Measurements from ENCODE around the gene WASF3.

WASF3 gene

DNA sequence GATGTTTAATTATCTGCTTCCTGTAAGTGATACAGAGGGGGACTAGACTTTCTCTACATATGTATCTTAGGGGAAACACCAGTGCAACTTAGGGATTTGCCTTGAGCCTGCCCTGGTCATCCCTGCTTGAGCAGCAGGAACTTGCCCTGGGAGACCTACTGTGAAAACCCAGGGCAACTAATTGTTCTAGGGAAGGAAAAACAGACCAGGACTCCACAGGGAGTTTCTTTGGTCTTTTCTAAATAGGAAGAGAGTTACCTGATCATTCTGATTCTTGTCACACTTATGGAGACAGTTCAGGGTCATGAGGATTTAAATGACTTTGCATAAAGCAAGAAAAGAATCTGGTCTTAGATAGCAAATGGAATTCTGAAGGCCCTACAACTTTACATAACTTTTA lies 89.1 kb downstream of the WASF3 start:
- H3K4me1 ChIP-seq: no peaks in the 10 kb centered on the region
- no peaks in the 10 kb centered on the region for H4K20me1 ChIP-seq
- H3K27ac ChIP-seq: no peak overlapping the region
- H3K36me3 ChIP-seq: no peaks in the 10 kb centered on the region
- H3K4me2 ChIP-seq: no peak overlapping the region
- H3K9ac ChIP-seq: no peak overlapping the region
- H3K27me3 ChIP-seq: no peaks in the 10 kb centered on the region
- no peak for TF ChIP-seq Cebpa-rat (IDR thresholded peaks at IDR 0.05)
- H3K9me3 ChIP-seq: peaks cover 13% of the 10 kb centered on the region
- H3K4me3 ChIP-seq: no peak overlapping the region

DNA sequence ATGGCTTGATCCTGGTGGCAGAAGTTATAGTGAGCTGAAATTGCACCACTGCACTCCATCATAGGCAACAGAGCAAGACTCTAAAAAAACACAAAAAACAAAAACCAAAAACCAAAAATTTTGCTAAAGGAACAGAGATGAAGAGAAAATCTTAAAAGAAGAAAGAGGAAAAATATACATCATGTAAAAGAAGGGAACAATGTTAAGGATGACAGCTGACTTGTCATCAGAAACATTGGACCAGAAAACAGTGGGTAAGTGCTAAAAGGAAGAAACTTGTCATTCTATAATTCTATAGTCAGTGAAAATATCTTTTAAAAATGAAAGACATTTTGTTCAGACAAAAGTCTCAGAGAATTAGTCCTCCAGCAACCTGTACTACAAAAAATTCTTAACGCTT lies 93.8 kb downstream of the WASF3 start:
- no peaks in the 10 kb centered on the region for H4K20me1 ChIP-seq
- no peak overlapping the region for H3K4me3 ChIP-seq

DNA sequence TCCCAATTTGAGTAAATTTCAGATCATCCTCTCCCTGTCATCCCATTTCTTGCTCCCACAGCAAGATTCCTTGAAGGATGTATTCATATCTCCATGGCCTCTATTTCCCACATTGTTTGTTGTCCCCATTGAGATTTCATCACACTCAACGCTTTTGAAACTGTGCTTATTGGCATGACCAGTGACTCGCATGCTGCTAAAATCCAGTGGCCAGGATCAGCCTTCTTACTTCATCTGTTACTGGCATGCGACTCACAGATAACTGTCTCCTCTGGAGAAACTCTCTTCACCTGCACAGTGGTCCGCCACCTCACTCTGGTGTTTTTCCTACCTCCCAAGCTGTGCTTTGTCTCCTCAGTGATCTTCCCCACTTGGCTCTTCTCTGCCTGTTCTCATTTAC lies 95.8 kb downstream of the WASF3 start:
- no peaks in the 10 kb centered on the region for H4K20me1 ChIP-seq
- no peak overlapping the region for H3K27ac ChIP-seq
- TF ChIP-seq Cebpa-rat (IDR thresholded peaks at IDR 0.05): no peak
- H3K9me3 ChIP-seq: peaks cover 13% of the 10 kb centered on the region
- no peaks in the 10 kb centered on the region for H3K27me3 ChIP-seq
- no peak overlapping the region for H3K4me3 ChIP-seq
- H3K9ac ChIP-seq: no peak overlapping the region
- H3K4me1 ChIP-seq: no peaks in the 10 kb centered on the region
- H3K4me2 ChIP-seq: no peak overlapping the region
- no peaks in the 10 kb centered on the region for H3K36me3 ChIP-seq

More for the DNA sequence above, 93.8 kb downstream of the WASF3 start:
- Histone ChIP-seq H3K9ac (no peak overlapping the region), H3K27ac (no peak overlapping the region), H3K36me3 (no peaks in the 10 kb centered on the region), H3K27me3 (no peaks in the 10 kb centered on the region), H3K4me1 (no peaks in the 10 kb centered on the region), H3K4me2 (no peak overlapping the region), H3K9me3 (peaks cover 13% of the 10 kb centered on the region)
- no peak for TF ChIP-seq Cebpa-rat (IDR thresholded peaks at IDR 0.05)

DNA sequence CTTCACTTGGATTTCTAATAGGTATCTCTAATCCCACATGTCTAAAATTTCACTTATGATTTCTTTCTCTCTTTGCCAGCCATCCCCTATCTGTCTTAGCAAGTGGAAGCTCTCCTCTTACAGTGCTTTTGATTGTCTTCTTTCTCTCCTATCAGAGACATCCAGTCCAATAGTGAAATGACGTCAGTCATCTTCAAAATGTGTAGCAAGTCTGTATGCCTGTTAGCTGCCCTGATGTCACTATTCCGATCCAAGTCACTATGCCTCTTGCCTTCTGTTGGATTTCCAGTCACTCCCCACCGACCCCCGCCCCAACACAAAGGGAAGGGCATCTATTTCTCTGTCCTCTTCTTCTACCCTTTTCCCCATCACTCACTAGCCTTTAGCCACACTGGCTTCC lies 96.4 kb downstream of the WASF3 start:
- no peak for TF ChIP-seq Cebpa-rat (IDR thresholded peaks at IDR 0.05)
- H4K20me1 ChIP-seq: no peaks in the 10 kb centered on the region
- H3K9me3 ChIP-seq: peaks cover 13% of the 10 kb centered on the region
- no peak overlapping the region for H3K27ac ChIP-seq
- no peaks in the 10 kb centered on the region for H3K27me3 ChIP-seq
- H3K9ac ChIP-seq: no peak overlapping the region
- H3K4me2 ChIP-seq: no peak overlapping the region
- H3K36me3 ChIP-seq: no peaks in the 10 kb centered on the region
- no peak overlapping the region for H3K4me3 ChIP-seq
- no peaks in the 10 kb centered on the region for H3K4me1 ChIP-seq

DNA sequence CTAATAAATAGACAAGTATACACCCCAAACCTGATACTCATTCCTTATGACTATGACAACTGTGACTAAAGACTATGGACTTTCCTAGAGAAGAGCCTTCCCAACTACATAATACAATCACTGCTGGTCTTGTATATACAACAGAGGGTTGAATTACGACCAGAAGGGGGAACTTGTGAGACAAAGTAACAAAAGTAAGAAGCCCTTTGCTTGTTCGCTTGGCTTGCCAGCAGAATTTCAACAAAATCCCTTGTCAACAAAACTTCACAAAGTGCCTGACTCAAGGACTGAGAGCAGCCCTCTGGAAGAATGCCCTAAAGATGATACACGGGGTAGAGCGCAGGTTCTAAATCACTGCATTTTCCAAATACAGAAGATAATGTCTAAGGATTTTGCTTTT lies 99.4 kb downstream of the WASF3 start:
- Histone ChIP-seq H4K20me1 (no peaks in the 10 kb centered on the region), H3K9me3 (no peaks in the 10 kb centered on the region), H3K36me3 (no peaks in the 10 kb centered on the region), H3K4me2 (no peak overlapping the region), H3K27ac (no peak overlapping the region), H3K4me1 (no peaks in the 10 kb centered on the region), H3K27me3 (no peaks in the 10 kb centered on the region), H3K9ac (no peak overlapping the region), H3K4me3 (no peak overlapping the region)
- TF ChIP-seq Cebpa-rat (IDR thresholded peaks at IDR 0.05): no peak

DNA sequence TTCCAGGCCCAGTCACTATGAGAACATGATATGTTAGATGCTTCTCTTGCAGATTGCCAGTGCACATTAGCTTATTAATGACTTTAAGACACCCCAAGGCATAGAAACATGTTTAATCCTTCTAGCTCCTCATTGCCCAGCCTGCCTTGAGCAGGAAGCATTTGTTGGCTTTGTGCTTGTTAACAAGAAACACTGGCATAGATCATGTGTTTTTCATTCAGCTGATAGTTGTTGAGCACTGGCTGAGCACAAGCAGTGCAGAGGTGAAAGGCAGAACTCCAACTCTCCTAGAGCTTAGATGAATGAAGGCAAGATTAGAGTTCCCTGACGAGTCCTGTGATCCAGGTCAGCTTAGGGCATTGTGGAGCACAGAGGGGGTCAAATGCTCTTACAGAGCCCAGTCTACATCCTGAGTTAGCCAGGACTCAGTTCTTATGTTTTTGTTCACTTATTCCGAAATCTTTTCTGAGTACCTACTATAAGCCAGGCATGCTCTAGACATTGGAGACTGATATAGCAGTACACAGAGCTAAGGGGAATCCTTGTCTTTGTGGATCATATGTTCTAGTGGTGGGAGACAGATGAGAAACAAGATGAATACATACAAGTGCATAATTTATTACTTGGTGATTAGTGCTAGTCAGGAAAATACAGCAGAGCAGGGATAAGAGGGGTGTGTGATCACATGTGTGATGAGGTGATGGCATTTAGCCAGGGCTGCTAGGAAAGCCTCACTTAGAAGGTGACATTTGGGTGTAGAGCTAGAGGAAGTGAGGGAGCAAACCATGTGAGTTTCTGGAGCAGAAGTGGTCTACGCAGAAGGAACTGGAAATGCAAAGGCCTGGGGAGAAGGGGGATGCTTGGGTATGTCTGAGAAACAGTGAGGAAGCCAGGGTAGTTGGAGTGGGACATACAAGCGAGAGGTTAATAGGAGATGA lies 101.2 kb downstream of the WASF3 start:
- Histone ChIP-seq H4K20me1 (no peaks in the 10 kb centered on the region), H3K27me3 (no peaks in the 10 kb centered on the region), H3K36me3 (no peaks in the 10 kb centered on the region), H3K9me3 (no peaks in the 10 kb centered on the region), H3K4me3 (no peak overlapping the region), H3K9ac (no peak overlapping the region), H3K4me1 (no peaks in the 10 kb centered on the region), H3K27ac (no peak overlapping the region), H3K4me2 (no peak overlapping the region)
- TF ChIP-seq Cebpa-rat (IDR thresholded peaks at IDR 0.05): no peak

DNA sequence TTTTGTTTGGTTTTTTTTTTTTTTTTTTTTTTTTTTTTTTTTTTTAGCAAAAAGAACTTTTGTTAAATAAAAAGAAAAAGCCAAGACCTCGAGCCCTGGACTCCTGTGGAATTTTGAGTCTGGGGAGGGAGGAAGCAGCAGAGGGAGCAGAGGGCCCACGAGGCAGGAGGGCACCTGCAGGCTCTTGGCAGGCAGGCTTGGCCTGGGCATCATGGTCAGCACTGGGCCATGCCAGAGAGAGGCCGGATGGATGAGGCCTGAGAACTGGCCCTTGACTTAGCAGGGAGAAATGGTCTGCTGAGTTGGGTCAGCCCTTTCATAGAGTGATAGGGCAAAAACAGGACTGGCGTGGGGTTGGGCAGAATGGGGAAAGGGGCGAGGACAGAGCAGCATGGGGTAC lies 102.7 kb downstream of the WASF3 start:
- no peaks in the 10 kb centered on the region for H3K4me1 ChIP-seq
- H3K4me3 ChIP-seq: no peak overlapping the region
- H3K27ac ChIP-seq: no peak overlapping the region
- H3K9ac ChIP-seq: no peak overlapping the region
- H3K9me3 ChIP-seq: no peaks in the 10 kb centered on the region
- H3K4me2 ChIP-seq: no peak overlapping the region
- H4K20me1 ChIP-seq: no peaks in the 10 kb centered on the region
- H3K36me3 ChIP-seq: no peaks in the 10 kb centered on the region
- TF ChIP-seq Cebpa-rat (IDR thresholded peaks at IDR 0.05): no peak
- no peaks in the 10 kb centered on the region for H3K27me3 ChIP-seq

DNA sequence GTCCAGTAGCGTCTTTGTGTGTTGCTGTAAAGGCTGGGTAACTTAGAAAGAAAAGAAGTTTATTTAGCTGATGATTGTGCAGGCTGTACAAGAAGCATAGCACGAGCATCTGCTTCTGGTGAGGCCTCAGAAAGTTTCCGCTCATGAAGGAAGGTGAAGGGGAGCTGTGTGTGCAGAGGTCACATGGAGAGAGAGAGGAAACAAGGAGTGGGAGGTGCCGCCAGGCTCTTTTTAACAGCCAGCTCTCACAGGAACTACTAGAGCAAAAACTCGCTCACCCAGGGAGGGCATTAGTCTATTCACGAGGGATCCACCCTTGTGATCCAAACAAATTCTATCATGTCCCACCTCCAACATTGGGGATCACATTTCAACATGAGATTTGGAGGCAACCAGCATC lies 103.3 kb downstream of the WASF3 start:
- H3K9me3 ChIP-seq: no peaks in the 10 kb centered on the region
- no peaks in the 10 kb centered on the region for H3K36me3 ChIP-seq
- H3K27ac ChIP-seq: no peak overlapping the region
- no peaks in the 10 kb centered on the region for H3K27me3 ChIP-seq
- no peaks in the 10 kb centered on the region for H4K20me1 ChIP-seq
- H3K9ac ChIP-seq: no peak overlapping the region
- TF ChIP-seq Cebpa-rat (IDR thresholded peaks at IDR 0.05): no peak
- H3K4me3 ChIP-seq: no peak overlapping the region
- no peak overlapping the region for H3K4me2 ChIP-seq
- no peaks in the 10 kb centered on the region for H3K4me1 ChIP-seq

DNA sequence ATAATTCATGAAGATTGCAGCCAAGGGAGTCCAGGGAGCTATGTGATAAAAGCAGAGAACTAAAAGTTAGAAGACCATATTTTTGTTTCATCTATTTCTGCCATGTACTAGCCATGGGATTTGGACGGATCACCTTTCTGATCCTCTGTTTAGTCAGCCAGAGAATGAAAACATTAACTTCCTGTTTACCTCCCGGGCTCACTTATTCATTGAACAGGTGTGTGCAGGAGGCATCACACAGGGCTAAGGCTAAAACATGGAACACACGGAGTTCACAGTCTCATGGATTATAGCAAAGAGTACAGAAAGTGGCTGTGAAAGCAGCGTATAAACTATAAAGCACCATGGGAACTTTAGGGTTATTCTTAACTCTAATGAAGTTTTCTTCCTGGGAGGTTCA lies 106.3 kb downstream of the WASF3 start:
- no peaks in the 10 kb centered on the region for H3K36me3 ChIP-seq
- no peak overlapping the region for H3K4me2 ChIP-seq
- H3K9ac ChIP-seq: no peak overlapping the region
- TF ChIP-seq Cebpa-rat (IDR thresholded peaks at IDR 0.05): no peak
- H3K27me3 ChIP-seq: no peaks in the 10 kb centered on the region
- no peak overlapping the region for H3K4me3 ChIP-seq
- no peaks in the 10 kb centered on the region for H3K9me3 ChIP-seq
- no peaks in the 10 kb centered on the region for H4K20me1 ChIP-seq
- H3K27ac ChIP-seq: no peak overlapping the region
- H3K4me1 ChIP-seq: no peaks in the 10 kb centered on the region

DNA sequence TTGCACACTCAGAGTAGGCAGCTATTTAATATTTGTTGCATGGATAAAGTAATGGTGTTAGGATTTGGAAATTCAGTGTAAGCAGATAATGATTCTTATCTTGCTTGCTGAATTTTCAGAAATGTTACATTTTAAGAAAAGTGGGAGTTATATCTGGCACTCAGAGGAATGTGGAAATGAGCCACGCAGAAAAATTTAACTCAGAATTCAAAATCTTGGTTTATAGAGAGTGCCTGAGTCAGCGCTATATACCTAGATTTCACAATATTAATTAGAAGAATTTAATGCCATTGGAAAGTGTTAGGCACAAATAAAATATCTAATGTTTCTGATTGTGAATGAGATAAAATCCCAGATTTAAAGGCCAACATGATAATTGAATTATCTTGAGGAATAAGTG lies 106.8 kb downstream of the WASF3 start:
- H3K27me3 ChIP-seq: no peaks in the 10 kb centered on the region
- TF ChIP-seq Cebpa-rat (IDR thresholded peaks at IDR 0.05): no peak
- H3K36me3 ChIP-seq: no peaks in the 10 kb centered on the region
- H3K4me3 ChIP-seq: no peak overlapping the region
- H3K4me1 ChIP-seq: no peaks in the 10 kb centered on the region
- no peaks in the 10 kb centered on the region for H3K9me3 ChIP-seq
- H3K9ac ChIP-seq: no peak overlapping the region
- no peak overlapping the region for H3K27ac ChIP-seq
- no peak overlapping the region for H3K4me2 ChIP-seq
- H4K20me1 ChIP-seq: no peaks in the 10 kb centered on the region

All from BLaER1 (cell line).